ENCODE measurements around the gene OSBPL5. TPM values are rescaled to one million over a fixed set of nuclear protein-coding genes. Genes with fewer than 3 reads are reported as not detected.
A peak's percentile ranks its signal among the peaks of the same experiment; 100 is the strongest.

OSBPL5 gene
- total RNA-seq, result 1 to 10 TPM; 6.3 to 7.0 TPM

DNA sequence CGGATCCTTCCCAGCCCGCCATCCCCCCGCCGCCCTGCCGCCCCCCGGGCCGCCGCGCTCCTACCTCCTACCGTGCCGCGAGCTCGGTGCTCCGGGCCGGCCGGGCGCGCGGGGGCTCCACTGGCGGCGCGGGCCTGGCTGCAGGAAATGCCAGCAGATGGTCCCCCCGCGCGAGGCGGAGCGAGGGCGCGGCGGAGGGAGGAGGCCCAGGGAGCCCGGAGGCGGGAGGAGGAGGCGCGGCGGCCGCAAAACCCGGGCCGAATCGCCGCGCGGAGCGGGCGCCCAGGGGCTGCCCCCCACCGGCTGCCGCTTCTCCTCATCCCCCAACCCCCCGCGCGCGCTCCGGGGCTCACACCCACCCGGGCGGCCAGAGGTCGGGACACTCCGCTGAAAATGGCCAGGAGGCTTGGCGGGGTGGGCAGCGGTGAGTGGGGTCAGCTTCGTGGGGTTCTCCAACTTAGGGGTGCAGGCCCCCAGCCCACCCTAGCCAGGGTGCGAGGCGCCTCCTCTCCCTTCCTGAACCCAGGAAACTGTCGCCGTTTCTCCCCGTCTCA lies at the start of gene OSBPL5:
Gene OSBPL5, minus strand, starts transcription at position 159 of the 554 bp plus-strand sequence. CDS start 36,162 bp downstream, outside the sequence.
- DNase-seq, result peak; percentile 78
- H3K36me3 Mint-ChIP-seq (ENCODE audit: insufficient read depth in 2 of 2), result no peaks in the 10 kb centered on the region
- peak within 1 kb of the TSS; percentile 71 to 85 for H3K4me3 Mint-ChIP-seq
- H3K27ac Mint-ChIP-seq, result peak within 1 kb of the TSS; percentile 62
- peaks cover 36% of the 10 kb centered on the region for H3K4me1 Mint-ChIP-seq (ENCODE audit: low read depth)
- H3K27me3 Mint-ChIP-seq (ENCODE audit: low read depth), result peaks cover 19% of the 10 kb centered on the region
- H3K9me3 Mint-ChIP-seq, result no peaks in the 10 kb centered on the region
- ATAC-seq (replicated peaks in 1 of 2), result peak; percentile 79 to 84

- Mint-ChIP-seq H3K9me3 (peaks cover 0 to 5% of the 10 kb centered on the region in 2 donors), H3K36me3 (ENCODE audit: insufficient read depth in 2 of 2) (peaks cover 0 to 3% of the 10 kb centered on the region in 2 donors), H3K4me3 (no peak overlapping the region), H3K4me1 (ENCODE audit: low read depth) (no peaks in the 10 kb centered on the region), H3K27me3 (ENCODE audit: low read depth) (no peaks in the 10 kb centered on the region), H3K27ac (no peak overlapping the region)
- ATAC-seq (replicated peaks in 1 of 2), result no peak
- DNase-seq, result no peak
These were observed 49.2 kb upstream of the OSBPL5 start for GRCh38 chr11:3214420-3214699.

GRCh38 chr11:3213659-3214419 lies 48.7 kb upstream of the OSBPL5 start:
- Mint-ChIP-seq H3K4me3 (no peak overlapping the region), H3K36me3 (ENCODE audit: insufficient read depth in 2 of 2) (peaks cover 0 to 3% of the 10 kb centered on the region in 2 donors), H3K9me3 (peaks cover 0 to 5% of the 10 kb centered on the region in 2 donors), H3K4me1 (ENCODE audit: low read depth) (no peaks in the 10 kb centered on the region), H3K27me3 (ENCODE audit: low read depth) (no peaks in the 10 kb centered on the region), H3K27ac (no peak overlapping the region)
- ATAC-seq (replicated peaks in 1 of 2) (no peak), DNase-seq (no peak)

DNA sequence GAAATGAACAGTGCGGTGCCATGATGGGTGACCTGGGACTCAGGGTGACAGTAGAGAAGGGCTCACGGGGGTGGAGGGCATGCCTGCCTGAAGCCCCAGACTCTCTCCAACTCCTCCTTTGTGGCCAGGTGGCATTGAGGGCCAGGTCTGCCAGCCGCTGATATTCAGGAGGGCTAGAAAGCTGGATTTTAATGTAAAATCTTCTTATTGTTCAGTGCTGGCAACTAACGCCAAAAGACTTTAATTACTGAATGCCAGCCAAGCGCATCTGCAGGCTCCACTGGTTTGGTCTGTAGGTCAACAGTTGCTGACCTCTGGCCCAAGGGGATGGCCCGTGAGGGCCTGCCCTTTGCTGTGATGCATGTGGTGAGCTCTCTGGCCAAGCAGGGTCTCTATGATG lies 43.2 kb upstream of the OSBPL5 start:
- DNase-seq, result no peak
- Mint-ChIP-seq H3K27ac (no peak overlapping the region), H3K4me1 (ENCODE audit: low read depth) (no peaks in the 10 kb centered on the region), H3K36me3 (ENCODE audit: insufficient read depth in 2 of 2) (peaks cover 0 to 3% of the 10 kb centered on the region in 2 donors), H3K9me3 (peaks cover 0 to 5% of the 10 kb centered on the region in 2 donors), H3K4me3 (no peak overlapping the region), H3K27me3 (ENCODE audit: low read depth) (no peaks in the 10 kb centered on the region)
- no peak for ATAC-seq (replicated peaks in 1 of 2)

DNA sequence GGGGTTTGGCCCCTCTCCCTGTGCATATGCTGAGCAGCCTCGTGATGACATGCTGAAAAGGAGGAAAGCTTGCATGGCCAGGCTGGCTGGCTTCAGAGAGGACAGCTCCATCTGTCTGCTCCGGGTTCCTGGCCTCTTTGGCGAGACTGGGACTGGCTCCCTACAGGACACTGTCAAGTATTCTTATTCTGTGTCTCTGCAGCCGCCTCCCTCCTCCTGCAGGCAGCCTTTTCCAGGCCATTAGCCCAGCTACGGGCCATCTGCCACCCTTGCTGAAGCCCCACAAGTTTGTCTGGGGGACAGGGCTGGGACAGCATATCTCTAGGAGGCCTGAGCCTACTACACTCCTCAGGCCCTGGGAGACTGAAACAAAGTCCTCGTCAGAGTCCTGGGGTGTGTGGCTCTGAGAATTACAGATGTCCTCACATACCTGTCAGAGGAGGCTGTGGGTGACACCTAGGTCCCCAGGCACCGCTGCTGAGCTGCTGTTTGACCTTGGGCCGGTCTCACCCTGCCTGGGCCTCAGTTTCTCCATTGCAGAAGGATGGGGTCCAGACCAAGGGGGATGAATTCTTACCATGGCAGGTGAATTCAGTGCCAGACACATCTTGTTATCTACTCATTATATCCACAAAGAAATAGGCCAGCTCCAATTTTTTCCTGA lies 42.5 kb upstream of the OSBPL5 start:
- Mint-ChIP-seq H3K27ac (no peak overlapping the region), H3K36me3 (ENCODE audit: insufficient read depth in 2 of 2) (peaks cover 0 to 3% of the 10 kb centered on the region in 2 donors), H3K4me1 (ENCODE audit: low read depth) (peaks cover 2% of the 10 kb centered on the region), H3K9me3 (peaks cover 0 to 5% of the 10 kb centered on the region in 2 donors), H3K27me3 (ENCODE audit: low read depth) (peaks cover 3% of the 10 kb centered on the region), H3K4me3 (no peak overlapping the region)
- ATAC-seq (replicated peaks in 1 of 2) (no peak), DNase-seq (no peak)

DNA sequence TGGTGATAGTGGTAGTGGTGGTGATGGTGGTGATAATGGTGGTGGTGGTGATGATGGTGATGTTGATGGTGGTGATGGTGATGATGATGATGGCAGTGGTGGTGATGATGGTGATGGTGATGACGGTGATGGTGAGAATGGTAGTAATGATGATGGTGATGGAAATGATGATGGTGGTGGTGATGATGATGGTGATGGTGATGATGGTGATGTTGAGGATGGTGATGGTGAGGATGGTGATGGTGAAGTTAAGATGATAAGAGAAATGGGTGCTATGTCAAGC lies 41.8 kb upstream of the OSBPL5 start:
- DNase-seq (no peak), ATAC-seq (replicated peaks in 1 of 2) (no peak)
- Mint-ChIP-seq H3K4me1 (ENCODE audit: low read depth) (peaks cover 6% of the 10 kb centered on the region), H3K9me3 (peaks cover 0 to 3% of the 10 kb centered on the region in 2 donors), H3K27me3 (ENCODE audit: low read depth) (peaks cover 8% of the 10 kb centered on the region), H3K36me3 (ENCODE audit: insufficient read depth in 2 of 2) (peaks cover 0 to 3% of the 10 kb centered on the region in 2 donors), H3K4me3 (no peak overlapping the region), H3K27ac (no peak overlapping the region)

GRCh38 chr11:3206156-3206921 lies 41.2 kb upstream of the OSBPL5 start:
- peaks cover 6% of the 10 kb centered on the region for H3K4me1 Mint-ChIP-seq (ENCODE audit: low read depth)
- H3K27ac Mint-ChIP-seq, result no peak overlapping the region
- DNase-seq (no peak), ATAC-seq (replicated peaks in 1 of 2) (no peak)
- H3K27me3 Mint-ChIP-seq (ENCODE audit: low read depth), result peaks cover 8% of the 10 kb centered on the region
- no peak overlapping the region for H3K4me3 Mint-ChIP-seq
- H3K9me3 Mint-ChIP-seq, result no peaks in the 10 kb centered on the region
- no peaks in the 10 kb centered on the region for H3K36me3 Mint-ChIP-seq (ENCODE audit: insufficient read depth in 2 of 2)

GRCh38 chr11:3205261-3206155 lies 40.4 kb upstream of the OSBPL5 start:
- Mint-ChIP-seq H3K27ac (no peak overlapping the region), H3K4me3 (no peak overlapping the region), H3K36me3 (ENCODE audit: insufficient read depth in 2 of 2) (no peaks in the 10 kb centered on the region), H3K27me3 (ENCODE audit: low read depth) (peaks cover 8% of the 10 kb centered on the region), H3K4me1 (ENCODE audit: low read depth) (peaks cover 6% of the 10 kb centered on the region), H3K9me3 (no peaks in the 10 kb centered on the region)
- ATAC-seq (replicated peaks in 1 of 2) (no peak), DNase-seq (no peak)

- ATAC-seq (replicated peaks in 1 of 2) (no peak), DNase-seq (no peak)
- Mint-ChIP-seq H3K27ac (no peak overlapping the region), H3K27me3 (ENCODE audit: low read depth) (peaks cover 8% of the 10 kb centered on the region), H3K9me3 (no peaks in the 10 kb centered on the region), H3K4me1 (ENCODE audit: low read depth) (peaks cover 6% of the 10 kb centered on the region), H3K36me3 (ENCODE audit: insufficient read depth in 2 of 2) (no peaks in the 10 kb centered on the region), H3K4me3 (no peak overlapping the region)
These were observed 39.3 kb upstream of the OSBPL5 start for GRCh38 chr11:3204141-3205015.

- peaks cover 8% of the 10 kb centered on the region for H3K27me3 Mint-ChIP-seq (ENCODE audit: low read depth)
- ATAC-seq (replicated peaks in 1 of 2), result no peak
- no peak for DNase-seq
- no peaks in the 10 kb centered on the region for H3K9me3 Mint-ChIP-seq
- H3K36me3 Mint-ChIP-seq (ENCODE audit: insufficient read depth in 2 of 2), result no peaks in the 10 kb centered on the region
- no peak overlapping the region for H3K4me3 Mint-ChIP-seq
- H3K27ac Mint-ChIP-seq, result no peak overlapping the region
- peaks cover 6% of the 10 kb centered on the region for H3K4me1 Mint-ChIP-seq (ENCODE audit: low read depth)
These were observed 38.3 kb upstream of the OSBPL5 start for GRCh38 chr11:3203221-3204043.

GRCh38 chr11:3202759-3203158 lies 37.6 kb upstream of the OSBPL5 start:
- ATAC-seq (replicated peaks in 1 of 2), result peak in 1 of 2 donors; percentile 36

More at GRCh38 chr11:3202759-3203158, 37.6 kb upstream of the OSBPL5 start:
- H3K36me3 Mint-ChIP-seq (ENCODE audit: insufficient read depth in 2 of 2), result no peaks in the 10 kb centered on the region
- H3K4me3 Mint-ChIP-seq, result no peak overlapping the region
- peaks cover 6% of the 10 kb centered on the region for H3K4me1 Mint-ChIP-seq (ENCODE audit: low read depth)
- H3K27me3 Mint-ChIP-seq (ENCODE audit: low read depth), result peaks cover 8% of the 10 kb centered on the region
- peak in 1 of 2 donors; percentile 13 for DNase-seq
- no peak overlapping the region for H3K27ac Mint-ChIP-seq
- no peaks in the 10 kb centered on the region for H3K9me3 Mint-ChIP-seq
